Kidney (tissue), 14 donors: ENCODE data around the gene PEA15. TPM values are rescaled to one million over a fixed set of nuclear protein-coding genes. Genes with fewer than 3 reads are reported as not detected.

Experiments
- DNase-seq, 5 donors: peaks; one replicate each; pipeline ENCODE4 v3.0.0-alpha.2; 2013 to 2020
- FAIRE-seq: peaks from 2 replicates; lab custom pipeline; 2012; peaks lifted over from hg19 to GRCh38; lab: Jason Lieb, UNC
- H3K27ac ChIP-seq, 2 donors: one replicate each; pipeline ENCODE4 v1.7.0; 2013; ENCODE audit warnings: low read depth in 2 of 2, low read length in 2 of 2, inconsistent platforms in 1 of 2
- H3K27me3 ChIP-seq: one replicate; pipeline ENCODE4 v1.7.1; 2013; ENCODE audit warnings: low read length, inconsistent platforms; ENCODE audit not compliant: control insufficient read depth, insufficient read depth
- H3K36me3 ChIP-seq, 3 donors: one replicate each; pipeline versions ENCODE4 v1.7.0 to v1.7.1; 2013; ENCODE audit warnings: low read length in 3 of 3, control low read depth in 1 of 3, inconsistent platforms in 1 of 3; ENCODE audit not compliant: insufficient read depth in 3 of 3, control insufficient read depth in 2 of 3
- H3K4me1 ChIP-seq, 3 donors: one replicate each; pipeline versions ENCODE4 v1.7.0 to v1.7.1; 2013; ENCODE audit warnings: low read length in 3 of 3, inconsistent platforms in 1 of 3, low read depth in 1 of 3; ENCODE audit not compliant: control insufficient read depth in 2 of 3, insufficient read depth in 2 of 3
- H3K4me3 ChIP-seq, 3 donors: one replicate each; pipeline versions ENCODE4 v1.7.0 to v1.8.1; 2013; ENCODE audit warnings: low read length in 3 of 3, control low read depth in 1 of 3, inconsistent platforms in 1 of 3
- H3K9ac ChIP-seq, 3 donors: one replicate each; pipeline versions ENCODE4 v1.7.0 to v1.7.1; 2013; ENCODE audit warnings: low read length in 3 of 3, control low read depth in 1 of 3, inconsistent platforms in 1 of 3
- H3K9me3 ChIP-seq, 3 donors: one replicate each; pipeline versions ENCODE4 v1.7.0 to v1.7.1; 2013; ENCODE audit warnings: low read length in 3 of 3, control low read depth in 1 of 3, inconsistent platforms in 1 of 3; ENCODE audit not compliant: control insufficient read depth in 2 of 3, insufficient read depth in 1 of 3
- CTCF ChIP-seq: IDR thresholded peaks from 3 replicates; pipeline ENCODE4 v1.5.1; 2012; ENCODE audit warnings: mild to moderate bottlenecking, moderate library complexity, borderline replicate concordance; ENCODE audit not compliant: insufficient read depth; ENCODE audit errors: extremely low read depth
- intact Hi-C: fragments of 100-400 bp; cut with DNase I; formaldehyde crosslinking; loops from one replicate; pipeline ENCODE4 v1.11.1; 2022
- polyA plus RNA-seq: library from polyadenylated mRNA; stranded (reverse); fragments of 350-450 nt; fragmentation: Illumina TruSeq; extraction: RNeasy Lipid Tissue Mini Kit (QIAGEN cat#74804); gene quantifications from one replicate; pipeline ENCODE4 v1.2.3, GENCODE V29; 2014; ENCODE audit warnings: low read depth, low replicate concordance; ENCODE audit not compliant: insufficient read depth
- total RNA-seq: library from RNA; stranded (reverse); fragmentation: NEBNext Ultra II Directional; extraction: Animal tissue kit (Norgen Biotek cat#: 25700); gene quantifications from one replicate; pipeline ENCODE4 v1.2.1, GENCODE V29; 2021
- donor health status: control.
- donor health status: control.
- donor health status: control.
- donor health status: control.
- donor health status: control.
- donor health status: DM: yes; HTN: yes; CAD: no.
- donor health status: Normal renal cell carcinoma (clear cell type).

PEA15 gene
- total and polyA plus RNA-seq, 2 donors from 2014 or later, result 112 to 143 TPM

DNA sequence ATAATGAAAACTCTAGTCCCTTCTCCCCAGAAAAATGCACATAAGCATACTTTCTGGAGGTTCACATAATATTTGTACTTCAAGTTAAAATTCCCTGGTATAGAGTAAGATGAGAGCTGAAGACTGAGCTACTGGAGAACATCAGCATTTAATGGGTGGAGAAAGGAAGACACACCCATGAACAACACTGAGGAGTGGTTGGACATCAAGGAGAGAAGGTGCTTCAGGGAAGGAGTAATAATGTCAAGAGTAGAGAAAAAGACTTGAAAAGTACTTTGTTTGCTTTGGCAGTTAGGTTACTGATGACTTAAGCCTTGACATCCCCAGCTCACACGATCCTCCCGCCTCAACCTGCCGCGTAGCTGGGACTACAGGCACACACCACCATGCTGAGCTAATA is 21.9 kb downstream of the PEA15 start:
- Histone ChIP-seq H3K27ac (no peak overlapping the region), H3K36me3 (peaks cover 27 to 91% (median 50%) of the 10 kb centered on the region in 3 donors), H3K9me3 (no peaks in the 10 kb centered on the region), H3K9ac (no peak overlapping the region), H3K4me1 (no peaks in the 10 kb centered on the region), H3K4me3 (no peak overlapping the region), H3K27me3 (no peaks in the 10 kb centered on the region)
- no peak for TF ChIP-seq CTCF
- DNase-seq (no peak), FAIRE-seq (no peak)
- intact Hi-C loops, result no loop called here

DNA sequence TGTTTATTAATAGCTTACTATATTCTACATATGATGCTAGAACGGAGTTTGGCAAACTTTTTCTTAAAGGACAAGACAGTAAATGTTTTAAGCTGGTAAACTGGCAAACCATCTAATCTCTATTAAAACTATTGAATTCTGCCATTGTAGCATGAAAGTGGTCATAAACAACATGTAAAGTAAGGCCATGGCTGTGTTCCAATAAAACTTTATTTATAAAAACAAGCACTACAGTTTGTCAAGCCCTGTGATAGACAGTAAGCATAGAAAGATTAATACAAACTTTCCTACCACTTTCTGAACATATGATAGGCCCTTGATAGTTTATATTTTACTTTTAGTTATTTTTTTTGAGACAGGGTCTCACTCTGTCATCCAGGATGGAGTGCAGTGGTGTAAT is 22.4 kb downstream of the PEA15 start:
- no peak overlapping the region for H3K4me3 ChIP-seq
- no peak overlapping the region for H3K27ac ChIP-seq
- FAIRE-seq, result no peak
- no peak for DNase-seq
- intact Hi-C loops, result no loop called here
- no peaks in the 10 kb centered on the region for H3K4me1 ChIP-seq
- no peaks in the 10 kb centered on the region for H3K27me3 ChIP-seq
- peaks cover 24 to 86% (median 46%) of the 10 kb centered on the region in 3 donors for H3K36me3 ChIP-seq
- H3K9me3 ChIP-seq, result no peaks in the 10 kb centered on the region
- H3K9ac ChIP-seq, result no peak overlapping the region
- no peak for TF ChIP-seq CTCF

GRCh38 chr1:160228431-160228830 is 23.2 kb downstream of the PEA15 start:
- H3K9ac ChIP-seq, result no peak overlapping the region
- no peak for TF ChIP-seq CTCF
- DNase-seq (no peak), FAIRE-seq (no peak)
- H3K27me3 ChIP-seq, result no peaks in the 10 kb centered on the region
- H3K36me3 ChIP-seq, result peaks cover 22 to 77% (median 38%) of the 10 kb centered on the region in 3 donors
- H3K27ac ChIP-seq, result no peak overlapping the region
- intact Hi-C loops, result no loop called here
- H3K4me1 ChIP-seq, result no peaks in the 10 kb centered on the region
- no peaks in the 10 kb centered on the region for H3K9me3 ChIP-seq
- H3K4me3 ChIP-seq, result no peak overlapping the region

GRCh38 chr1:160232911-160233310 is 27.7 kb downstream of the PEA15 start:
- H3K4me3 ChIP-seq, result no peak overlapping the region
- intact Hi-C loops, result no loop called here
- H3K9me3 ChIP-seq, result no peaks in the 10 kb centered on the region
- DNase-seq, result no peak
- no peak overlapping the region for H3K9ac ChIP-seq
- FAIRE-seq, result no peak
- TF ChIP-seq CTCF, result no peak
- H3K36me3 ChIP-seq, result peaks cover 12 to 58% (median 23%) of the 10 kb centered on the region in 3 donors
- no peak overlapping the region for H3K27ac ChIP-seq
- no peaks in the 10 kb centered on the region for H3K27me3 ChIP-seq
- H3K4me1 ChIP-seq, result no peaks in the 10 kb centered on the region
